Measurements from ENCODE around the gene POU2AF1.

Gene POU2AF1

GRCh38 chr11:111388420-111388819 lies 9.3 kb upstream of the POU2AF1 start:
- no peak for DNase-seq
- TF ChIP-seq GATA1 (IDR thresholded peaks at IDR 0.05; ENCODE audit: low read depth, low read length), result no peak
- no peak for TF ChIP-seq POLR2A (IDR thresholded peaks at IDR 0.05; ENCODE audit: low read length)

GRCh38 chr11:111387363-111387762 lies 8.3 kb upstream of the POU2AF1 start:
- TF ChIP-seq POLR2A (IDR thresholded peaks at IDR 0.05; ENCODE audit: low read length), result no peak
- TF ChIP-seq GATA1 (IDR thresholded peaks at IDR 0.05; ENCODE audit: low read depth, low read length), result no peak
- no peak for DNase-seq

- TF ChIP-seq POLR2A (IDR thresholded peaks at IDR 0.05; ENCODE audit: low read length) (no peak), GATA1 (IDR thresholded peaks at IDR 0.05; ENCODE audit: low read depth, low read length) (no peak)
- no peak for DNase-seq
These were observed 7.6 kb upstream of the POU2AF1 start for GRCh38 chr11:111386611-111387150.

GRCh38 chr11:111384494-111384893 lies 5.4 kb upstream of the POU2AF1 start:
- DNase-seq, result no peak
- TF ChIP-seq POLR2A (IDR thresholded peaks at IDR 0.05; ENCODE audit: low read length) (no peak), GATA1 (IDR thresholded peaks at IDR 0.05; ENCODE audit: low read depth, low read length) (no peak)

GRCh38 chr11:111382451-111382850 lies 3.4 kb upstream of the POU2AF1 start:
- no peak for TF ChIP-seq GATA1 (IDR thresholded peaks at IDR 0.05; ENCODE audit: low read depth, low read length)
- no peak for TF ChIP-seq POLR2A (IDR thresholded peaks at IDR 0.05; ENCODE audit: low read length)
- DNase-seq, result no peak

GRCh38 chr11:111379602-111380136 lies 594 bp upstream of the POU2AF1 start:
- DNase-seq, result no peak

GRCh38 chr11:111378185-111378860 lies 752 bp downstream of the POU2AF1 start:
- DNase-seq, result no peak
- TF ChIP-seq POLR2A (IDR thresholded peaks at IDR 0.05; ENCODE audit: low read length), result no peak
- no peak for TF ChIP-seq GATA1 (IDR thresholded peaks at IDR 0.05; ENCODE audit: low read depth, low read length)

More at GRCh38 chr11:111379602-111380136, 594 bp upstream of the POU2AF1 start:
- TF ChIP-seq POLR2A (IDR thresholded peaks at IDR 0.05; ENCODE audit: low read length) (no peak), GATA1 (IDR thresholded peaks at IDR 0.05; ENCODE audit: low read depth, low read length) (no peak)

GRCh38 chr11:111376181-111376871 lies 2.7 kb downstream of the POU2AF1 start:
- DNase-seq, result no peak
- no peak for TF ChIP-seq POLR2A (IDR thresholded peaks at IDR 0.05; ENCODE audit: low read length)
- TF ChIP-seq GATA1 (IDR thresholded peaks at IDR 0.05; ENCODE audit: low read depth, low read length), result no peak

- DNase-seq, result no peak
- no peak for TF ChIP-seq POLR2A (IDR thresholded peaks at IDR 0.05; ENCODE audit: low read length)
- no peak for TF ChIP-seq GATA1 (IDR thresholded peaks at IDR 0.05; ENCODE audit: low read depth, low read length)
These were observed 5.5 kb downstream of the POU2AF1 start for GRCh38 chr11:111373590-111373989.

- TF ChIP-seq GATA1 (IDR thresholded peaks at IDR 0.05; ENCODE audit: low read depth, low read length), result no peak
- TF ChIP-seq POLR2A (IDR thresholded peaks at IDR 0.05; ENCODE audit: low read length), result no peak
- no peak for DNase-seq
These were observed 6.5 kb downstream of the POU2AF1 start for GRCh38 chr11:111372538-111372937.

GRCh38 chr11:111370902-111371578 lies 8.0 kb downstream of the POU2AF1 start:
- DNase-seq, result no peak
- TF ChIP-seq POLR2A (IDR thresholded peaks at IDR 0.05; ENCODE audit: low read length), result no peak
- no peak for TF ChIP-seq GATA1 (IDR thresholded peaks at IDR 0.05; ENCODE audit: low read depth, low read length)

GRCh38 chr11:111370270-111370901 lies 8.7 kb downstream of the POU2AF1 start:
- TF ChIP-seq POLR2A (IDR thresholded peaks at IDR 0.05; ENCODE audit: low read length) (no peak), GATA1 (IDR thresholded peaks at IDR 0.05; ENCODE audit: low read depth, low read length) (no peak)
- no peak for DNase-seq

- DNase-seq, result no peak
- TF ChIP-seq GATA1 (IDR thresholded peaks at IDR 0.05; ENCODE audit: low read depth, low read length) (no peak), POLR2A (IDR thresholded peaks at IDR 0.05; ENCODE audit: low read length) (no peak)
These were observed 10.9 kb downstream of the POU2AF1 start for GRCh38 chr11:111368285-111368560.
